K562 (cell line): ENCODE results near the gene CRABP2. TPM values are rescaled to one million over a fixed set of nuclear protein-coding genes. Genes with fewer than 3 reads are reported as not detected.
A peak's percentile ranks its signal among the peaks of the same experiment; 100 is the strongest.

Source experiments
- ATF1 ChIP-seq, 2 experiments: fragments of 450-650 bp in 1 of 2; IDR thresholded peaks; 2 replicates each; pipeline ENCODE4 v1.6.1; 2016; ENCODE audit warnings: missing compliant biosample characterization in 1 of 2, missing genetic modification characterization in 1 of 2
- BDP1 ChIP-seq: IDR thresholded peaks from 3 replicates; pipeline ENCODE4 v1.6.1; 2011; ENCODE audit not compliant: insufficient read length, insufficient read depth
- CXXC5 ChIP-seq: fragments of 250-450 bp; sonication (Bioruptor Pico); IDR thresholded peaks from 2 replicates; pipeline ENCODE4 v1.8.0; 2022; ENCODE audit warnings: inconsistent platforms, mild to moderate bottlenecking, moderate library complexity
- EHMT2 ChIP-seq: fragments of 450-650 bp; IDR thresholded peaks from 2 replicates; pipeline ENCODE4 v1.6.1; 2018; ENCODE audit warnings: antibody characterized with exemption
- MGA ChIP-seq: fragments of 450-650 bp; IDR thresholded peaks from 2 replicates; pipeline ENCODE4 v1.6.1; 2016; ENCODE audit warnings: mild to moderate bottlenecking, moderate library complexity
- MXI1 ChIP-seq: IDR thresholded peaks from 2 replicates; pipeline ENCODE4 v1.6.1; 2011; ENCODE audit warnings: low read depth, mild to moderate bottlenecking, improper control_type of control experiment, low read length
- POLR2A ChIP-seq: fragments of 450-650 bp; conservative IDR thresholded peaks from 2 replicates; pipeline ENCODE4 v1.6.1; 2016
- TCF7 ChIP-seq: sonication (generic); IDR thresholded peaks from 2 replicates; pipeline ENCODE4 v1.6.1; 2016; ENCODE audit warnings: antibody characterized with exemption, borderline replicate concordance
- ZHX1 ChIP-seq: fragments of 150-350 bp; conservative IDR thresholded peaks from 2 replicates; pipeline ENCODE4 v1.6.1; 2014; ENCODE audit warnings: low read length
- ZNF253 ChIP-seq: fragments of 250-450 bp; sonication (Bioruptor Pico); conservative IDR thresholded peaks from 2 replicates; pipeline ENCODE4 v1.6.1; 2021; ENCODE audit warnings: mild to moderate bottlenecking
- ZNF280A ChIP-seq: fragments of 450-650 bp; IDR thresholded peaks from 2 replicates; pipeline ENCODE4 v1.6.1; 2018; ENCODE audit warnings: mild to moderate bottlenecking, low read depth; ENCODE audit not compliant: partially characterized antibody
- polyA plus RNA-seq, 8 experiments: library from polyadenylated mRNA; depleted of rRNA in 4 of 8; stranded (reverse) in 5 of 8; unstranded in 3 of 8; fragments of >200 nt; fragmentation: Nextera tagmentation in 2 of 8; fragmentation: Illumina TruSeq in 1 of 8; extraction: Ambion mirVana in 2 of 8; extraction: Trizol in 1 of 8; gene quantifications; 2 replicates each; pipeline versions ENCODE4 v1.2.1 to v1.2.3, GENCODE V29; 2011 to 2014; ENCODE audit warnings: inconsistent platforms in 1 of 8, missing spikeins in 1 of 8
- total RNA-seq, 7 experiments: library from RNA; depleted of rRNA in 6 of 7; stranded (reverse); fragments of >200 nt in 6 of 7; fragmentation: Illumina TruSeq in 2 of 7; extraction: Trizol in 2 of 7; gene quantifications; 2 replicates each; pipeline versions ENCODE4 v1.2.1 to v1.2.3, GENCODE V29; 2011 to 2021; ENCODE audit warnings: low replicate concordance in 1 of 7

The CRABP2 gene
- total and polyA plus RNA-seq, 9 of the 15 experiments (the other 6 are each of a cell fraction or from before 2014, with no cell fraction given), result 0.30 to 2.5 (median 0.82) TPM

DNA sequence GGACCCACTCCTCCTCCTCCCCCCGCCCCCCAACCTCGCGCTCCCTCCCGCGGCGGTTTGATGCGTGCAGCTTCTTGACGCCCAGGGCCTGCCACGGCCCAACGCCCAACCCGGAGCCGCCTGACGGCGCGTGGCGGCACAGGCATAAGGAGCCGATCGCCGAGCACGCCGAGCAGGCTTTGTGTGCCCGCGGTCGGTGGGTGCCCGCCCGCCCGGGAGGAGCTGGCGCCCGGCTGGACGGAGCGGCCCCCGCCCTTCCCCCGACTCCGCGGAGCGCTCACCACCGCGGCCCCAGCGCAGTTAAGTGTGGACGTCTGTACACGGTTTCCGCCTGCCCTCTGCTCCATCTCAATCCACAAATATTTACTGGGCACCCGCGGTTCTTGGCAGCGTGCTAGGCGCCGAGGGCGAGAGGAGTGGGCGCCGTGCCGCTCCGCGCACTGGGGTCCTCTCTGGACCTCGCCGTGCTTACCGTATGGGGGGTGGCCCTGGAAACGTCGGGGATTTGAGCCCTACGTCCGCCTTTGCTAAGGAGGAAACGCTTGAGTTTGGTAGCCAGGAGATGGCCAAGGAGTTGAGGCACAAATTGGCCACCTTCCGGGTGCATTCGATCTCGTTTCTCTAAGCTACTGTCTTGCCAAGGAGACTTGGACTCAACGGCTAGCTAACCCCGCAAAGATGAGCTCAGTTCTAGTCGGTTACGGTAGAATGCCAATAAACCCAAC lies 46.5 kb upstream of the CRABP2 start (continued):
- TF ChIP-seq ZHX1, result no peak
- TF ChIP-seq ZNF280A, result no peak
- TF ChIP-seq BDP1, result no peak
- no peak for TF ChIP-seq EHMT2
- TF ChIP-seq MXI1, result peak; percentile 67
- peak; percentile 89 for TF ChIP-seq CXXC5 (CRISPR knock-in tag)
- peak; percentile 53; the same call in 1 of the 2 replicates for TF ChIP-seq ATF1 (CRISPR knock-in tag; IDR thresholded peaks at IDR 0.05)
- TF ChIP-seq ATF1 (tag; IDR thresholded peaks at IDR 0.05), result peak; percentile 66
- TF ChIP-seq ZNF253 (CRISPR knock-in tag), result no peak
- TF ChIP-seq TCF7, result no peak
- TF ChIP-seq POLR2A, result peak; percentile 64
- peak; percentile 36; the same call in 1 of the 2 replicates for TF ChIP-seq MGA
